ENCODE results near the gene KCNIP4. TPM values are rescaled to one million over a fixed set of nuclear protein-coding genes. Genes with fewer than 3 reads are reported as not detected.

Gene KCNIP4
- total RNA-seq, 4 donors from 2014 or later: 2.5 TPM; not detected in 2

GRCh38 chr4:20938204-20938603, 1010.4 kb downstream of the KCNIP4 start:
- Histone ChIP-seq H3K4me3 (no peak overlapping the region), H3K27me3 (no peaks in the 10 kb centered on the region), H3K27ac (no peak overlapping the region), H3K9me3 (no peaks in the 10 kb centered on the region), H3K36me3 (no peaks in the 10 kb centered on the region), H3K4me1 (no peaks in the 10 kb centered on the region)
- TF ChIP-seq CTCF (IDR thresholded peaks at IDR 0.05): no peak
- no peak for TF ChIP-seq EP300 (IDR thresholded peaks at IDR 0.05; ENCODE audit: low read depth)
- TF ChIP-seq POLR2A (IDR thresholded peaks at IDR 0.05): no peak
- no peak for TF ChIP-seq POLR2AphosphoS5 (IDR thresholded peaks at IDR 0.05)
- in situ Hi-C loops (cut with MboI; ENCODE audit: low pct_ligation_motif_present in 1 of 4, low pct_unique_long_range_greater_than_20kb in 1 of 4, low sequenced_read_pairs in 3 of 4) (no loop called here), intact Hi-C loops (cut with DNase I; ENCODE audit: low total_unique reads) (no loop called here)
- no peak for DNase-seq
- 72% methylated on average over 2 of the region's 2 CpGs; no CpG with 5 or more reads in 1 of the 2 donors for WGBS, 2 donors (ENCODE audit: low coverage in 1 of 2)

GRCh38 chr4:20926529-20926928, 1022.0 kb downstream of the KCNIP4 start:
- no peaks in the 10 kb centered on the region for H3K4me1 ChIP-seq
- H3K27ac ChIP-seq: no peak overlapping the region
- H3K4me3 ChIP-seq: no peak overlapping the region
- TF ChIP-seq POLR2A (IDR thresholded peaks at IDR 0.05) (no peak), EP300 (IDR thresholded peaks at IDR 0.05; ENCODE audit: low read depth) (no peak), CTCF (IDR thresholded peaks at IDR 0.05) (no peak), POLR2AphosphoS5 (IDR thresholded peaks at IDR 0.05) (no peak)
- H3K27me3 ChIP-seq: no peaks in the 10 kb centered on the region
- intact Hi-C loops (cut with DNase I; ENCODE audit: low total_unique reads): no loop called here
- in situ Hi-C loops (cut with MboI; ENCODE audit: low pct_ligation_motif_present in 1 of 4, low pct_unique_long_range_greater_than_20kb in 1 of 4, low sequenced_read_pairs in 3 of 4): no loop called here
- no peaks in the 10 kb centered on the region for H3K36me3 ChIP-seq
- no peak for DNase-seq
- no peaks in the 10 kb centered on the region for H3K9me3 ChIP-seq

GRCh38 chr4:20925176-20925575, 1023.4 kb downstream of the KCNIP4 start:
- no peak for TF ChIP-seq EP300 (IDR thresholded peaks at IDR 0.05; ENCODE audit: low read depth)
- no peak for TF ChIP-seq POLR2A (IDR thresholded peaks at IDR 0.05)
- no peak for TF ChIP-seq POLR2AphosphoS5 (IDR thresholded peaks at IDR 0.05)
- no peak for TF ChIP-seq CTCF (IDR thresholded peaks at IDR 0.05)
- Histone ChIP-seq H3K4me3 (no peak overlapping the region), H3K27ac (no peak overlapping the region), H3K4me1 (no peaks in the 10 kb centered on the region), H3K9me3 (no peaks in the 10 kb centered on the region), H3K36me3 (no peaks in the 10 kb centered on the region), H3K27me3 (no peaks in the 10 kb centered on the region)
- 89 to 91% methylated on average over 1 to 4 of the region's 4 CpGs for WGBS, 2 donors (ENCODE audit: low coverage in 1 of 2)
- no peak for DNase-seq
- in situ Hi-C loops (cut with MboI; ENCODE audit: low pct_ligation_motif_present in 1 of 4, low pct_unique_long_range_greater_than_20kb in 1 of 4, low sequenced_read_pairs in 3 of 4): no loop called here
- intact Hi-C loops (cut with DNase I; ENCODE audit: low total_unique reads): no loop called here

GRCh38 chr4:20922962-20923361, 1025.6 kb downstream of the KCNIP4 start:
- TF ChIP-seq EP300 (IDR thresholded peaks at IDR 0.05; ENCODE audit: low read depth) (no peak), CTCF (IDR thresholded peaks at IDR 0.05) (no peak), POLR2AphosphoS5 (IDR thresholded peaks at IDR 0.05) (no peak), POLR2A (IDR thresholded peaks at IDR 0.05) (no peak)
- no peak for DNase-seq
- intact Hi-C loops (cut with DNase I; ENCODE audit: low total_unique reads) (no loop called here), in situ Hi-C loops (cut with MboI; ENCODE audit: low pct_ligation_motif_present in 1 of 4, low pct_unique_long_range_greater_than_20kb in 1 of 4, low sequenced_read_pairs in 3 of 4) (no loop called here)
- 86 to 87% methylated on average over 2 of the region's 2 CpGs for WGBS, 2 donors (ENCODE audit: low coverage in 1 of 2)
- Histone ChIP-seq H3K4me1 (no peaks in the 10 kb centered on the region), H3K36me3 (no peaks in the 10 kb centered on the region), H3K9me3 (no peaks in the 10 kb centered on the region), H3K27ac (no peak overlapping the region), H3K27me3 (no peaks in the 10 kb centered on the region), H3K4me3 (no peak overlapping the region)

All from transverse colon (tissue), 4 donors.